H1 (cell line): ENCODE results near the gene UBAP1L.

Source experiments
- CEBPB ChIP-seq: IDR thresholded peaks from 2 replicates; pipeline ENCODE4 v1.6.1; 2012; ENCODE audit warnings: low read depth, low read length
- CTCF ChIP-seq, 3 experiments: IDR thresholded peaks; 1 replicate in 2 of 3; 2 replicates in 1 of 3; pipeline versions ENCODE4 v1.5.1 to v1.6.1; 2011; ENCODE audit warnings: low read length in 3 of 3, mild to moderate bottlenecking in 3 of 3, inconsistent platforms in 2 of 3, low read depth in 1 of 3, moderate library complexity in 1 of 3; ENCODE audit not compliant: insufficient read depth in 1 of 3; ENCODE audit errors: control extremely low read depth in 1 of 3
- GTF2F1 ChIP-seq: IDR thresholded peaks from 2 replicates; pipeline ENCODE4 v1.6.1; 2012; ENCODE audit warnings: low read depth, low read length, improper control_type of control experiment, borderline replicate concordance
- POLR2AphosphoS5 ChIP-seq: IDR thresholded peaks from 2 replicates; pipeline ENCODE4 v1.6.1; 2011; ENCODE audit warnings: low read depth, low read length
- POU5F1 ChIP-seq: IDR thresholded peaks from 2 replicates; pipeline ENCODE4 v1.6.1; 2011; ENCODE audit warnings: low read depth, mild to moderate bottlenecking, low read length, moderate library complexity
- RBBP5 ChIP-seq: IDR thresholded peaks from 2 replicates; pipeline ENCODE4 v1.7.1; 2012; ENCODE audit warnings: low read depth, mild to moderate bottlenecking, inconsistent platforms, low read length, moderate library complexity, borderline replicate concordance
- SAP30 ChIP-seq: fragments of 300-600 bp; sonication (generic); IDR thresholded peaks from 2 replicates; pipeline ENCODE4 v1.7.1; 2012; ENCODE audit warnings: low read length, moderate library complexity, mild to moderate bottlenecking, inconsistent platforms; ENCODE audit not compliant: insufficient read depth, insufficient replicate concordance
- SRF ChIP-seq: IDR thresholded peaks from 2 replicates; pipeline ENCODE4 v1.6.1; 2011; ENCODE audit warnings: mild to moderate bottlenecking, low read depth, low read length, moderate library complexity
- SUZ12 ChIP-seq: fragments of 200-600 bp; sonication (generic); IDR thresholded peaks from 2 replicates; pipeline ENCODE4 v1.6.1; 2012; ENCODE audit warnings: mild to moderate bottlenecking, inconsistent platforms, low read length, moderate library complexity, mixed read lengths
- TEAD4 ChIP-seq: IDR thresholded peaks from 2 replicates; pipeline ENCODE4 v1.6.1; 2012; ENCODE audit warnings: low read depth, low read length, inconsistent platforms, mixed read lengths
- YY1 ChIP-seq: IDR thresholded peaks from 2 replicates; pipeline ENCODE4 v1.6.1; 2011; ENCODE audit warnings: low read depth, mild to moderate bottlenecking, low read length

GRCh38 chr15:65163041-65163440, 48.0 kb upstream of the UBAP1L start:
- TF ChIP-seq CTCF (IDR thresholded peaks at IDR 0.05; ENCODE audit: control extremely low read depth in 1 of 3, insufficient read depth in 1 of 3, low read depth in 1 of 3, low read length in 3 of 3) (no peak), RBBP5 (no peak), CEBPB (no peak), YY1 (no peak), SRF (no peak), SAP30 (no peak), POU5F1 (no peak), SUZ12 (no peak), GTF2F1 (no peak), POLR2AphosphoS5 (no peak), TEAD4 (no peak)
